G401 (cell line): ENCODE results near the gene FBXW8. TPM values are rescaled to one million over a fixed set of nuclear protein-coding genes. Genes with fewer than 3 reads are reported as not detected.
A peak's percentile ranks its signal among the peaks of the same experiment; 100 is the strongest.

ENCODE experiments used
- DNase-seq: peaks from one replicate; pipeline ENCODE4 v3.0.0-alpha.2; 2015; ENCODE audit warnings: low spot score
- in situ Hi-C: cut with HindIII; loops from 2 replicates; pipeline ENCODE4 v1.10.0; 2016; ENCODE audit warnings: low sequenced_read_pairs, mixed read lengths
- total RNA-seq: library from RNA; depleted of rRNA; stranded (reverse); fragments of >200 nt; shearing (Covaris generic); gene quantifications from 2 replicates; pipeline ENCODE4 v1.2.3, GENCODE V29; 2014

The FBXW8 gene
- total RNA-seq, 1 experiment from 2014 or later: 18.4 TPM

GRCh38 chr12:116919706-116920485 is 9.1 kb downstream of the FBXW8 start:
- in situ Hi-C loops: no loop called here
- DNase-seq: no peak

GRCh38 chr12:116920939-116921338 is 10.2 kb downstream of the FBXW8 start:
- DNase-seq: no peak
- in situ Hi-C loops: no loop called here

- in situ Hi-C loops: no loop called here
- DNase-seq: no peak
Observed at GRCh38 chr12:116922194-116922897, 11.6 kb downstream of the FBXW8 start.

GRCh38 chr12:116924558-116925453 is 14.1 kb downstream of the FBXW8 start:
- in situ Hi-C loops: no loop called here
- no peak for DNase-seq

DNA sequence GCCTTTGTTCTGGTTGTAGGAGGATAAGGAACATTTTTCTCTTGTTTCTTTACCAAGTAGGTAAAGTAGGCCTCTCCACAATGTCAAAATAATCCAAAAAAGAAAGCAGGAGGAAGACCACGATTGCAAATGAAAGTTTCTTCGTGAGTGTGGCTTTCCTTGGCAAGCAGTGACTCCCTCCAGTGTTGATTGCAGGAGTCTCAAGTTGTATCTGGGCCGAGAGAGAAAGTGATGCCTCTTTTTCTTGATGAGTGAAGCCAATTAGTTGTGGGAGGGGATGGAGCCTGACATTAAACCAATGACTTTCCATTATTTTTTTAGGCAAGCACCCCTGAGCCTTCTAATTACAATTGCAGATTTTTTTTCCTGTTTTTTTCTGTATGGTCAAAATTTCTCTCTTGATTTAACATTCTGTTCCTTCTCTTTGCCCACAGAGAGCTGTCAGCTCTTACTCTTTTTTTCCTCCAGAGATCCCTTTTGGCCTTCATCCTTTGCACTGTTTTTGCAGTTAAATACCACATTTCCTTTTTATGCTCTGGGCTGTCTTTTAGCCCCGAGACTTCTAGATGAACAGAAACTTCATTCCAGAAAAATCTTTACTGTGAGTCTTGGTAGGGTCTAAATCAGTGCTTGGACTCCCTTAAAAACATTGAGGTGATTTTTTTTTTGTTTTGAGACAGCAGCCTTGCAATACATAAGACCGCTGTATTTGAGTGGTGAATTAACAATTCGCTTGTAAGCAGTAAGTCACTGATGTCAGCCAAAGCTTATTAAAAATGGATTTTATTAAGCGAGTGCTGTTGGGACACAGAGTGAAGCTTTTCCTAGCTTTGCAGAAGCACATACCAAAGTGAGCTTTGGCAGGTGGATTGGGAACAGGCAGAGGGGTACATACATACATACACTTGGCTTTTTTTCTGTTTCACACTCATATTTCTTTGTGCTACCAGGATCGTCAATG is 15.8 kb downstream of the FBXW8 start:
- DNase-seq: no peak
- in situ Hi-C loops: no loop called here

DNA sequence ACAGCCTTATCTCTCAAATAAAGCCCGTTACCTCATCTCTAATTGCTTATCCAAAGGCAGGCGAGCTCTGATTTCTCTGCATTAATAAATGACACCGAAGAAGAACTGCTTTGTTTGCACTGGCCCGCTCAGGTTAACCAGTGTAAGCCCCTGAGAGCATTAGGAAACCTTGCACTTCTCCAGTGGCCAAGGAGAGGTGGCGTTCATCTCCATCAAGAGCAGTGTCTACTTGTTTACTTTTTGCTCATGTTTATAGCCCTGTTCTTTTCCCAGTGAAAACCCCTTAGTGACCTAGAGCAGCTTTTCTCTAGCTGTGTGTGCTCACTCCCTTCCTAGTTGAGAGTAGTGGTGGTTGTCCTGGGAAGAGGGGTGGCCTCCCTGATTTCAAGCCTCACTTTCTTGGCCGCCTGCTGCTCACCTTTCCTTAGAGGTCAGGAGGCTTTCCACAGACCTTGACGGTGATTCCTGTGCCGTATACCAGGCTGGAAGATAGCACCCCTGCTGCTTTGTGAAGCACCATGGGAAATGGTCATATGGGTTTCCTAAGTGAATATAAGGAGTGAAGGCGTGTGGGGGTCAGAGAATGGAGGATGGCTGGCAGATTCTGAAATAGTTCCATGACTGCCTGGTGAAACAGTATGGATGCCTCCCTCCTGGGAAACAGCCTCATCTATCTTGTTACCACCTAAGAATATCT is 16.6 kb downstream of the FBXW8 start:
- in situ Hi-C loops: no loop called here
- DNase-seq: no peak

DNA sequence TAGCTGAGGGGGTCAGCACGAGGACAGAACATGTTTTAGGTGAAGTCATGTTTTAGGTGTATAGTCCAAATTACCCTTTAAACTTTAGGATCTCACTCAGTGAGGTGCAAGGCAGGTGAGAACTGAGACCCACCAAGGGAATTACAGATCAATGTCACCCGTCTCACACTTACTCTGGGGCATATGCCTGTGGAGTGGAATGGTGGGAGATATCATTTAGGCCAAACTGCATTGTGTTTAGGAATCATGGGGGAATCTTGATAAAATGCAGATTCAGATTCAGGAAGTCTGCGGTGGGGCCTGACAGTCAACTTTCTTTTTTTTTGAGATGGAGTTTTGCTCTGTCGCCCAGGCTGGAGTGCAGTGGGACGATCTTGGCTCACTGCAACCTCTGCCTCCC is 17.8 kb downstream of the FBXW8 start:
- in situ Hi-C loops: no loop called here

GRCh38 chr12:116929885-116930284 is 19.1 kb downstream of the FBXW8 start:
- in situ Hi-C loops: no loop called here
- no peak for DNase-seq

More for the DNA sequence above, 17.8 kb downstream of the FBXW8 start:
- no peak for DNase-seq

DNA sequence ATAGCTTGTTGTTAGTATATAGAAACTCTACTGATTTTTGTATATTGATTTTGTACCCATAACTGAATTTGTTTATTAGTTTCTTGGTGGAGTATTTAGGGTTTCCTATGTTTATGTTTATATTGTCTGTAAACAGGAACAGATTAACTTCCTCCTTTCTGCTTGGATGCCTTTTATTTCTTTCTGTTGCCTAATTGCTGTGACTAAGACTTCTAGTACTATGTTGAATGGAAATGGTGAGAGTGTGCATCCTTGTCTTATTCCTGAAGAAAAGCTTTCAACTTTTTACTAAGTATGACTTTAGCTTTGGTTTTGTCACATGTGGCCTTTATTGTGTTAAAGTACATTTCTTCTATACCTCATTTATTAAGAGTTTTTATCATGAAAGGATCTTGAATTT is 20.9 kb downstream of the FBXW8 start:
- in situ Hi-C loops: no loop called here
- no peak for DNase-seq

DNA sequence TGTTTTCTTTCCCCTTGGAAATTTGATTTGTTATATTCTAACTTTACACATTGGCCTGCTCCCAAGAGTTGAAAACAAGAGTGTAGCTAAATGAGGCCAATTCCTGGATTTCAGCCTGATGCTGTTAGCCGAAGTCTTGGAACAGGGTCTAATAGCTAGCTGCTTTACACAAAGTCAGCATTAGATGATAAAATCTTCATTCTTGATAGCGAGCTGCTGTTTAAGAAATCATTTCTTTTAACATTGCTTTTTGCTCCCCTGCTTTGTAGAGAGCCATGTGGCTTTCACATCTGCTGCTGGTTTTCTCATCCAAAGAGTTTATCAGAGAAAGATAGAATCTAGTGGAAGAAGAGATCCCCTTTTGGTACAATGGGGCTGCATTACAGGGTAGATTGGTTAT is 22.3 kb downstream of the FBXW8 start:
- in situ Hi-C loops: no loop called here
- DNase-seq: peak; percentile 52

DNA sequence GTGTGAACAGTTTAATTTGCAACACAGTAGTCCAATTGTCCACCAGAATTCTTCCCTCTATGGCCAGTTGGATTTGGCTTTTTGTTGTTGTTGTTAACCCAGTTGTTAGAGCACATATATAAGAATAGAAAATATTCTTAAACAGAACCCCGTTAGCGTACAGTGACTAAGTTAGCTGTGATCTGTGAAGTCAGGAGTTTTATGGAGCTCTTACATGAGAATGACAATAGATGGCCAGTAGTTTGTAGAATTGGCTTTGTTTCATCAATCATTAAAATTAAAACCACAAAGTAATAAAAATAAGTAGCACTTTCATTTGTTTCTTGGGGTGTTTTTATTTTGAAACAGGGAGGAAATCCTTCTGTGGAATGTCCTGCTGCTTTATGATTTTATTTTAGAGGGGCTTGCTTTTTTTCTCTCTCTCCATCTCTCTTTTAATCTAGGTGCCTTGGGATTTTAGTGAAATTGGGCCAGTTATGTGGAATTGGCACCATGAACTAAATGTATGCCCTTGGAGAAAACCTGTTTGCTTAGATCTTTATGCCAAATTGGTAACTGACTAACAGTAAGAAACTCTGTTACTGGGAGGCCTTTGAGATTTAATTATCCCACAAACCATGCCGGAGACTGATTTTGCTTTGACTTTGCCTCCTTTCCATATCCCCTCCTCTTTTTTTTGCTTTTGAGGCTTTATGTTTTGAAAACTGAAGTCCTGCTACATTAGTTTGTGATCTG is 22.9 kb downstream of the FBXW8 start:
- in situ Hi-C loops: no loop called here
- no peak for DNase-seq

DNA sequence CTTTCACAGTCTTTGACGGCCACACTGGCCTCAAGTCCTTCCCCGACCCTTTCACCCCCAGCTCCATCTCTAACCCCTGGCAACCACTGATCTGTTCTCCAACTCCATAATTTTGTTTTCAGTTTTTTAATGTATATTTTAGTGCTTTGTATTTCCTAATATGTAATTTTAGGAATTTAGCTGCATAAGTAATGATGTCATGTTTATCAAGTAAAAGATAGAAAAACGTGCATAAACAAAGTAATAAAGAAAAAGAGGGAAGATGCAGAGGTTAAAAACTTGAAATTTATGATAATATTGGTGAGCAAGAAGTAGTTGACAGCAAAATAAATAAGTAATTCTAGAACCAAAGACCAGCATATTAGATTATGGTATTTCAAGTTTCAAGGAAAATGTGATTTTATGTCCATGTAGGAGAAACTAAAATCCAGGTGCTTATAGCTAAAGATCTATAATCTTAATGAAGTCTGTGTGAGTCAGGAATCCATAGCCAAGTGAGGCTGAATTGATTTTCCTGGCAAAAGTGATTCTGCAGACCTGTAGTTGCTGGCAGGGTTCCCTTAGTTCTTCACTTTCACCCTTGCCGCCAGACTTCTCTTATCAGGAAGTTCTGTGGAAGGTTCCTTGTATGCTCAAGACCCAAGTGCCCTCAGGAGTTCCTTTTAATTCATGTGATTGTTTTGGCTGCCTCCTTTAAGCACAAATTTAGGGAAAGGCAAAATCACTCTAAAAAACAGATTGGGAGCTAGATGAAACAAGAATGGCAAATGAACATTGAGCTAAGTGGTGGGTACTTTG is 24.4 kb downstream of the FBXW8 start:
- DNase-seq: no peak
- in situ Hi-C loops: no loop called here

DNA sequence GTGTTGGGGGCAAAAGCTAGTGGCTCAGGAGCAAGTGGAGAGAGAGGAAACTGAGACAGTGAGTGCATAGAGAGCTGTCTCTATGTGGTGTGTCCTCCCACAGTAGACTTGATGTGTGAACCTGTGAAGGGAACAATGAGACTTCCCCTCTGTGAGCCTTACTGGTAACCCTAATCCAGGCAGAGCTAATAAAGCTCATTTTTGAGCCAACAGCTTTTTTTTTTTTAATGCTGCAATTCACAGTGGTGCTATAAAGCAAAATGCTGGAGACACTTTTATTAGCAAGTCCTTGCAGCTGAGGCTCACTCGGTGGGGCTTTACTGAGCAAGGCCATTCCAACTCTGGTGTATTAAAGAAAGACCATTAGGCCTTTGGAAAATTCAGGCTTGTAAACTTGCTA is 26.9 kb downstream of the FBXW8 start:
- in situ Hi-C loops: no loop called here
- no peak for DNase-seq

DNA sequence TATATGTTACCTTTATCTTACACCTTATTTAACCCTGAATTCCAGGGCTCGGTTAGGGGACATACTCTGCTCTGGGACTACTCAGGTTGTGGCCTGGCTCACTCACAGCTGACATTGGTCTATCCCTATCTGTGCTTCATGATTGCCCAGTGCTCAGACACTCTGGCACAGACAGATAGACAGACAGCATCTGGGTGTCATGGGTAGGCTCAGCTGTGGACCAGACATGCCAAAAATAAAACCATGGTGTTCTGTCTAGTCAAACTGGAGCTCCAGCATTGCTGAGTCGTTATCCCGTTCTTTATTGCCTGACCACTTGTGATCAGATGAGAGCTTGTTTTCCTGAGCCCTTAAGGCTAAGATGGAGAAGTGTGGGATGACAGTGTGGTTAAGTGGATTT is 29.0 kb downstream of the FBXW8 start:
- in situ Hi-C loops: no loop called here
- DNase-seq: no peak

- DNase-seq: no peak
- in situ Hi-C loops: no loop called here
Observed at GRCh38 chr12:116941188-116941587, 30.4 kb downstream of the FBXW8 start.

DNA sequence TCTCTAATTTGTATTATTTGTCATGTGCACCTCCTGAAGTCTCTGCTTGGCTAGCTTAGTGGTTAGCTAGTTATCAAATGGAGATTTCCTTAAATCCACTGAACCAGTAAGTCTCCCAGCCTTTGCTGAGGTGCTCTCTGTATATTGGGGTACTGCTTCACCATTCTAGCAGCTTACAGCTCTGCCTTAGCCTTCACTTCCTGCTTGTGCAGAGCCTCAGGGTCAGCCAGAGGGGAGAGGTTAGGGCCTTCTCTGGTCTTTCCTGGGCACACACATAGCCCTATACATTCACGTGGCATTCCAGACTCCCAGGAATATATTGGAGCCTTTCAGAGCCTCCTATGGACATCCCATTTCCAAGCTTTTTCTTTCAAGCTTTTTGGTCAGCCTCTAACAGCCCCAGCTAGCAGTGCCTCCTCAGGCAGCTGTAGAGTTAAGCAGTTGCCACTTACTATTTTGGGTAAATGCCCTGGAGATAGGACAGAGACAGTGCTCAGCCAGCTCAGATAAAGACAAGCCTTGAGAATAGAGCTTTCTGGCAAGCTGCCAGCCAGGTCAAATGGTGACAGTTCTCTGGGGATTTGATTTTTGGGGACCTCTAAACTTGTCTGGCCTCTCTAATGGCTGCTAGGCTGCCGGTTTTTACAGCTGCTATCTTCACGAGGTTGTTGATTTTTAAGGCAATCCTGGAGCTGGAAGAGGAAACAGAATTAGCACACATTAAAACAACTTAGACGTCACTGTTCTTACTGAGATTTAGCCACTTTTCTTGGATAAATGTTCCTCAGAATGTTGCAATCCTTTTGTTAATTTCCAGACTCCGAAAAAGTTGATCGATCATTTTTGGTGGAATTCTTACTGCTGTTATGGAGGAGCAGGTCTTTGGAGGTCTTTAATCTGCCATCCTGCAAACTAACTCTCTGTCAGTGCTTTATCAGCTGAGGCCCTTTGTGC is 32.9 kb downstream of the FBXW8 start:
- in situ Hi-C loops: no loop called here
- DNase-seq: no peak
